Skeletal muscle satellite cell (primary cell): ENCODE measurements around the gene KLKB1.
"Not testable (repeated sequence)": the region's sequence is repeated elsewhere in the genome, so short reads cannot be mapped to it uniquely, and the experiment has no call there.

ENCODE experiments used
- H3K27me3 ChIP-seq: 2 replicates; pipeline ENCODE4 v1.7.0; 2013; ENCODE audit warnings: low read length; ENCODE audit not compliant: control insufficient read depth, insufficient read depth
- H3K36me3 ChIP-seq: 2 replicates; pipeline ENCODE4 v1.7.0; 2013; ENCODE audit warnings: mild to moderate bottlenecking, control low read depth, low read length; ENCODE audit not compliant: insufficient read depth
- H3K4me1 ChIP-seq: 2 replicates; pipeline ENCODE4 v1.7.0; 2013; ENCODE audit warnings: low read length; ENCODE audit not compliant: control insufficient read depth, insufficient read depth
- H3K4me2 ChIP-seq: 2 replicates; pipeline ENCODE4 v1.7.0; 2013; ENCODE audit warnings: mild to moderate bottlenecking, low read length
- H3K4me3 ChIP-seq: 2 replicates; pipeline ENCODE4 v1.7.0; 2013; ENCODE audit warnings: low read length
- H3K9ac ChIP-seq: 2 replicates; pipeline ENCODE4 v1.7.0; 2013; ENCODE audit warnings: mild to moderate bottlenecking, low read depth, low read length, moderate library complexity
- H3K9me3 ChIP-seq: replicated peaks from 2 replicates; pipeline ENCODE4 v1.7.0; 2013; ENCODE audit warnings: mild to moderate bottlenecking, control low read depth, low read length

The KLKB1 gene

DNA sequence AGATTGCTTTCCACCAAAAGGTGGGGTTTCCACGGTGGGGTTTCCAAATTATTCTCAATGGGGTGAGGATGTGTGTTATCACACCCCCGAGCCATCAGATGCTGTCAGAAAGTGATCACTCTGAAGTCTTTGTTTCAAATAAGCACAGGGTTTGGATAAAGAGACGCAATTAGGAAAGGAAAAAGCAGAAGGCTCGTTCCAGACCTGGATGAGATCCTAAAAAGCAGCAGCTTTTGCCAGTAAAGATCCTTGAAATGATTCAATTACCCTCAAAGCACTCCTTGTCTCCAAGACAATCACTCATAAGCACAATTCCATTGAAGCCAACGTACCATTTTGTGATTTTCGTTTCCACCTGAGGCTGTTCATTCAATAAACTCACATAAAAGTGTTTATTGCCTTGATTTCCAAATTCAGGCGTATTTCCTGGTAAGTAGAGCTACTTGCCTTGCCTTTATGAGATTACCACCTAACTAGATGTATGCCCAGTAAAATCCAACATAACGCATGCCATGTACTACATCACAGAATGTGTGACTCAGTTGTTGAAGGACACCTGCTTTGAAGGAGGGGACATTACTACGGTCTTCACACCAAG lies 43.9 kb downstream of the KLKB1 start:
- Histone ChIP-seq H3K27me3 (peaks cover 10% of the 10 kb centered on the region), H3K9me3 (no peaks in the 10 kb centered on the region), H3K4me3 (no peak overlapping the region), H3K4me1 (no peaks in the 10 kb centered on the region), H3K4me2 (no peak overlapping the region), H3K36me3 (no peaks in the 10 kb centered on the region), H3K9ac (no peak overlapping the region)

DNA sequence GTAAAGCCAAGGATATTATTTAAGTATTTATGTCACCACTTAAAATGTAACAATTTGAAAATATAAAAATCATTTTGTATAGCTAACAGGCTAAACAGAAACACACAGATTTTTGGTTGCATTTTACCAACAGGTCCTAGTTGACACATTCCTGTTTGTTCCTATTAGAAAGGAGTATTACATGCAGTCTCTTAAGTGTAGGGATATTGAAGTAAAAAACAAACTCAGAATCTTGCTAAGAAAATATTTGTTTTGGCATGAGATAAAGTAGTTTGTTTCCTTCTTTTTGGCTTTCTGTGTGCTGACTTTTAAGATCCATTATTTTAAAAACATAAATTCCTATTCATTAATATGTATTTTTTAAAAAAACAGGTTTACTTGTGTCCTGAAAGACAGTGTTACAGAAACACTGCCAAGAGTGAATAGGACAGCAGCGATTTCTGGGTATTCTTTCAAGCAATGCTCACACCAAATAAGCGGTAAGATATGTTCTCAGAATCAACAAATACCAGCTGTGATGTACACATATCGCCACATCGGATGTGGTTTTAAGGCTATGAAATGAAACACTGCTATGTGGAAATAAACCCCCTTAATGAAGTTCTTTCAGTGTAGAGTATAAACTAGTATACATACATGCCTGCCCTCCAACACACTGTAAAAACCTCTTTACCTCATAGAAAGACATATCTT lies 45.5 kb downstream of the KLKB1 start:
- Histone ChIP-seq H3K9ac (no peak overlapping the region), H3K9me3 (no peaks in the 10 kb centered on the region), H3K36me3 (no peaks in the 10 kb centered on the region), H3K4me1 (no peaks in the 10 kb centered on the region), H3K4me3 (no peak overlapping the region), H3K4me2 (no peak overlapping the region), H3K27me3 (no peaks in the 10 kb centered on the region)

DNA sequence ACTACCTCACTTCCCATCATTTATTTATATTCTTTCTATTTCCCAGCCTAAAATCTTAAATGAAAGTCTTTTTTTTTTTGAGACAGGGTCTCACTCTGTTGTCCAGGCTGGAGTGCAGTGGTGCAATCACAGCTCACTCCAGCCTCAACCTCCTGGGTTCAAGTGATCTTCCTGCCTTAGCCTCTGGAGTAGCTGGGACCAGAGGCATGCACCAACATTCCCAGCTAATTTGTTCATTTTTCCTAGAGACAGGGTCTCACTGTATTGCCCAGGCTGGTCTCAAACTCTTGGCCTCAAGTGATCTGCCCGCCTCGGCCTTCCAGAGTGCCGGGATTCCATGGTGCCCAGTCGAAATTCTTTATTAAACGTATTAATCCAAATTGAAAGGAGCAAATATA lies 46.1 kb downstream of the KLKB1 start:
- H3K4me2 ChIP-seq, H3K4me3 ChIP-seq, H3K9me3 ChIP-seq, H3K36me3 ChIP-seq, H3K4me1 ChIP-seq, H3K9ac ChIP-seq, H3K27me3 ChIP-seq: not testable (repeated sequence)

DNA sequence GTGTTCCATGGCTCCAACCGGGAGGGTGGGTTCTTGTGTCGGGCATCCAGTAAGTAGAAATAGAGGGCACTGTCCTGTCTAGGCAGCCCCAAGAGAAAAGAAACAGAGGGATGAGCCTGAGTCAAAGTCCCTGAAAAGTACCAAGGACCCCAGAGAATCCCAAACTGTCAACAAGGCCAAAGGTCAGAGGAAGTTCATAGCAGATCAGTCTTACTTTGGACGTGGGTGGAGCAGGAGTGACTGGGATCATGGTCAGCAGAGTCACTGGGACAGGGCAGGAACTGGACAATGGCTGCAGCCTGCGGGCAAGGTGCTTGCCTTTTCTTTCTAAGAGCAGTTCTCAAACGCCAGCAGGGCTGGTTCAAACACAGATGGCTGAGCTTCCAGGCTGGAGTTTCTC lies 56.0 kb downstream of the KLKB1 start:
- no peak overlapping the region for H3K4me3 ChIP-seq
- H3K4me1 ChIP-seq: no peaks in the 10 kb centered on the region
- H3K9ac ChIP-seq: no peak overlapping the region
- peaks cover 2% of the 10 kb centered on the region for H3K27me3 ChIP-seq
- no peaks in the 10 kb centered on the region for H3K36me3 ChIP-seq
- no peak overlapping the region for H3K4me2 ChIP-seq
- H3K9me3 ChIP-seq: no peaks in the 10 kb centered on the region

DNA sequence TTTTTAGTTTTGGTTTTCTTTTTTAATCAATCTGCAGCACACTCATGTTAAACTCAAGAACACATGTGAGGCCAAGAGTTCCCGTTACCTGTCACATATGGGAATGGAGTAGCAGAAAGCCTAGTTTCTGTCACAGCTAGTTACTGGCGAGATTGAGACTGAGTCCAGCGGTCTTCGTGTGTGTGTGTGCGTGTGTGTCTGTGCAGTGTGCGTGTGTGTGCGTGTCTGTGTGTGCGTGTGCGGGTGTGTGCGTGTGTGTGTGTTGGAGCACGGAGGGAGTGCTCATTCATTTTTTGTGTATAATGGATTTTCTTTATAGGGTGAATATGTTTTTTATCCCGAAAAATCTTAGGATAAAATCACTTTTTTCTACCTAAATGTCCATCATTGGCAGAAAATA lies 57.8 kb downstream of the KLKB1 start:
- Histone ChIP-seq H3K36me3 (no peaks in the 10 kb centered on the region), H3K4me1 (no peaks in the 10 kb centered on the region), H3K27me3 (peaks cover 2% of the 10 kb centered on the region), H3K9ac (no peak overlapping the region), H3K9me3 (no peaks in the 10 kb centered on the region), H3K4me2 (no peak overlapping the region), H3K4me3 (no peak overlapping the region)

DNA sequence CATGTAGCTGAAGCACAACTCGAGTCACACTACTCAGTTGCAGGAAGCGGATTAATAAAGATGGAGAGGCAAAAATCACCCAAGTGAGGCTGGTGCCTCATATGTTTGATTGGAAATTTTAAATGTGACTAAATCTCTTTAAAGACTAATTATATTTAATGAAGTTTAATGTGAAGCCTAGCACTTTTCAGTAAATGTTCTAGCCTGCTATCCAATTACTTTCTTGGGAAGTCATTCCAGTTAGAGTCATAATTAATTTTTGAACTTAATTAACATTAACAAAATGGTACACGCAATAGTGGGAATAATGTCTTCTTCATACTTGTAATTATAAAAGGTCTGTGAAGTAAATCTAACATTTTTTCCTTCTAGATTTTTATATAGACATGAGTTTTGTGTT lies 59.3 kb downstream of the KLKB1 start:
- Histone ChIP-seq H3K4me1 (no peaks in the 10 kb centered on the region), H3K36me3 (no peaks in the 10 kb centered on the region), H3K27me3 (peaks cover 3% of the 10 kb centered on the region), H3K9me3 (no peaks in the 10 kb centered on the region), H3K4me3 (no peak overlapping the region), H3K9ac (no peak overlapping the region), H3K4me2 (no peak overlapping the region)

DNA sequence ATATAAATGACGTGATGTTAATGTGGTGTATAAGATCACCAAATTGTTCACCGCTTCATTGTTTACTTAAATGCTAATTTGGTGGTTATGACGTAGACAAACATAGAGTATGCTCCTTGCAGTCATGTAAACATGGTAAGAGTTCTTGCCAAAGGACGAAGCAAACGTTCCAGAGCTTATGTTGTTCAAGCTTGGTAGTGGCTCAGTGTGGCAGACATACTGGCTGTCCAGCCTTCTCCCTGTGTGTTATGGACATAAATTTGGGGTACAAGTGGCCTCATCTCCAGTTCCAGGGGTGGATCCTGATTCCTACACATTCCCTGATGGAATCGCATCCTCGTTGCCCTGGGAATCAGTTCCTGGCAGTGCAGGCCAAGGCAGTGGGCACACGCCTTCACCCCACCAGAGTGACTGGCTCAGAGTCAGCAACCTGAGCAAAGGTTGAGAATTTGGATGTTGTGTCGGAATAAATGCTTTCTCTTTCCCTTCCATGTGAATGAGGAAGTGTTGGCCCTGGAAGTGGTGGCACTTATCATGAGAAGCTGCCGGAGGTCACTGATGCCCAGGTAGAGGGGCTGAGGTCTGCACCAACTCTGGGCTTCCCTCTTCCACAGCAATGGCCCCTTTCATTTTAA lies 64.1 kb downstream of the KLKB1 start:
- Histone ChIP-seq H3K4me2 (no peak overlapping the region), H3K4me3 (no peak overlapping the region), H3K9ac (no peak overlapping the region), H3K27me3 (peaks cover 5% of the 10 kb centered on the region), H3K4me1 (no peaks in the 10 kb centered on the region), H3K9me3 (no peaks in the 10 kb centered on the region), H3K36me3 (no peaks in the 10 kb centered on the region)

DNA sequence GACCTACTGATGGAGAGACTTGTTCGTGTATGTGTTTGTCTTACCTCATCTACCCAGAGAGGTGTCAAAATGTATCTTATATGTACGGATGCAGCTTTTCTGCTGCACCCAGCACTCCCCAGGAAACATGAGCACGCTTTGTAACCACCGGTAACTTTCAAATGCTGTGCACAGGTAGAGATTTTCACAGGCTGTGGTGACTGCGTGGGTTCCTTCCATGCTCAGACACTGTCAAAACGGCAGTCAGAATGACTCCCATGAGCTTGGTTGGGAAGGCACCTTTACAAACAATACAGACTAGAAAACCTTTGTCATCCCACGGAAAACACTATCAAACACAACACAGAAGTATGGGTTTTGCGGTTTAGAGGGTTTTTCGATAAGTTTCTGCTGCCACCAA lies 66.9 kb downstream of the KLKB1 start:
- Histone ChIP-seq H3K36me3 (no peaks in the 10 kb centered on the region), H3K4me2 (no peak overlapping the region), H3K4me1 (no peaks in the 10 kb centered on the region), H3K4me3 (no peak overlapping the region), H3K27me3 (peaks cover 19% of the 10 kb centered on the region), H3K9ac (no peak overlapping the region), H3K9me3 (no peaks in the 10 kb centered on the region)

DNA sequence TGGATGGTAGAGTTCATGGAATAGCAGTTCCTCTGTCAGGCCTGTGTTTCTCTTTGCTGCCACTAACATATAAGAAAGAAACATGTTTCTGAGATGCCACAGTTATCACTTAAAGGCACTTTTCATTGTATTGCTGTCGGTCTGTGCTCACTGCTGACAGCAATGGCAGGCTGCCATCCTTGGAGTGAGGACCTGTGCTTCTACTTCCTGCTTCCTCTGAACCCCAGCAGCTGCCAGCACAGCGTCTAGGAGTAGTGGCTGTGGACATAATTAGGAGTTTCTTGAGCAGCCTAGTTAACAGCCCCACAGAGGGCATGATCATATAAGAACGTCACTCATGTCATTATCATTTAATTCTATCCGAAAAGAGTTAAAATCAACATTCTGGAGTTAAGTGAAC lies 69.2 kb downstream of the KLKB1 start:
- peaks cover 20% of the 10 kb centered on the region for H3K27me3 ChIP-seq
- no peak overlapping the region for H3K9ac ChIP-seq
- H3K9me3 ChIP-seq: no peaks in the 10 kb centered on the region
- no peaks in the 10 kb centered on the region for H3K36me3 ChIP-seq
- no peak overlapping the region for H3K4me2 ChIP-seq
- no peak overlapping the region for H3K4me3 ChIP-seq
- no peaks in the 10 kb centered on the region for H3K4me1 ChIP-seq

DNA sequence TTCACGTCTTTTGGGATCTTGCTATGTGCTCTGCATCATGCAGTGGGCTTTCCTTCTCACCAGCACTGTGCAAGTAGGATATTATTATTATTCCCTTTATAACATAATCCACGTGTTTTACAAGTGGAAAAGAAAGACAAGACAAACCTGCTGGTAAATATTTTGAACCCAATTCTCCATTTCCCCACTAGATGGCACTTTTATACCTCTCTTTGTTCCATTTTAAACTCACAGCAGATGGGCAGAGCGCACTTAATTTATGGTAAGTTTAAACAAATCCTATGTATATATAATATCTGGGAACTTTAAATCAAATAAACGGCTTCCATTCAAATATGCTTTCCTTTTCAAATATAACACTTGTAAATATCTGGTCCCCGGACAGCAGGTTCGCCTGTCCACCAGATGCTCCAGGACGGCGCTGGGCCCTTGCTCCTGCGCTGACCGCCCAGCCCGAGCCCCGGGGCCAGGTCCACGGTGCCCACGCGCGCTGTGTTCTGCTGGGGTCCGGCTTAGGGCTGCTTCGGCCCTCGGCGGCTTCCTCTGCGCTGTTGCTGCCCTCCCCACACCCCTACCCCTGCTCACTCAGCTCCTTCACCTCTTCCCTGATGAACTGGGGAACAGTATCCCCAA lies 69.8 kb downstream of the KLKB1 start:
- Histone ChIP-seq H3K27me3 (peaks cover 24% of the 10 kb centered on the region), H3K4me3 (no peak overlapping the region), H3K9ac (no peak overlapping the region), H3K36me3 (no peaks in the 10 kb centered on the region), H3K9me3 (no peaks in the 10 kb centered on the region), H3K4me1 (no peaks in the 10 kb centered on the region), H3K4me2 (no peak overlapping the region)

DNA sequence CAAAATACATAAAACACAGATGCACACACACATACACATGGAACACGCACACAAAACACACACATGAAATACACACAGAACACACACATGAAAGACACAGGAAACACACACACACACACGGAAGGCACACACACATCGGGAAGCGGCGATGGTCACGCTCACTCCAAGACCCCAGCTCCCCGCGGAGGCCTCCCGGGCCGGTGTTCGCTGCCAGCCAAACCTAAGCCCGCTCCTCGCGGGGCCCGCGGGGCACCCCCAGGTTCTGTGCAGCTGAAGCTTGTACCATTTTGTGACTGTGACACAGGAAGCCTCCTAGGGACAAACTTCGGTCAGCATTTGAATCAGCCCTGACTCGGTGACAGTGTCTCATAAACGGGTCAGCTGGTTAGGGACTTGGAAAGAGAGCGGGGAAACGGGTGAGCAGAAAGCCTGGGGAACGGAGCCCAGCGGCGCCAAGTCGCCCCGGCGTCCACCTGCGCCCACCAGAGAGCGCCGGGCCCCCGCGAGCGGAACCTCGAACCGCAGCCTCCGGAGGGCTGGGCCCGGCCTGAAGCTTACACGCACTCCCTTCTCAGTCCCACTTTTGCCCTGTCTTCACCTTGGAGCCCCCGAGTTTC lies 70.8 kb downstream of the KLKB1 start:
- Histone ChIP-seq H3K27me3 (peaks cover 24% of the 10 kb centered on the region), H3K4me3 (no peak overlapping the region), H3K4me2 (no peak overlapping the region), H3K9me3 (no peaks in the 10 kb centered on the region), H3K36me3 (no peaks in the 10 kb centered on the region), H3K4me1 (no peaks in the 10 kb centered on the region), H3K9ac (no peak overlapping the region)
